ENCODE measurements around the gene HSD17B12. TPM values are rescaled to one million over a fixed set of nuclear protein-coding genes. Genes with fewer than 3 reads are reported as not detected.

HSD17B12 gene
- total RNA-seq (2021) (305 and 307 TPM in 2 replicates), Bru-seq, nascent RNA (percentile 99 among the genes with signal in this experiment), BruChase-seq, experiment 1, labeled RNA remaining after a 2-hour chase (percentile 98 among the genes with signal in this experiment), BruChase-seq, experiment 2, labeled RNA remaining after a 6-hour chase (percentile 99 among the genes with signal in this experiment)
- long read RNA-seq, transcript HSD17B12-213 (10 exons, 866 nt): minor isoform, 5 of 802 reads
- long read RNA-seq, transcript HSD17B12-201 (11 exons, 2,571 nt): major isoform, 700 of 802 reads
- long read RNA-seq, partial matches to known transcripts: 30 of 802 reads
- long read RNA-seq, other reads (novel, unspliced or antisense): 67 of 802 reads

DNA sequence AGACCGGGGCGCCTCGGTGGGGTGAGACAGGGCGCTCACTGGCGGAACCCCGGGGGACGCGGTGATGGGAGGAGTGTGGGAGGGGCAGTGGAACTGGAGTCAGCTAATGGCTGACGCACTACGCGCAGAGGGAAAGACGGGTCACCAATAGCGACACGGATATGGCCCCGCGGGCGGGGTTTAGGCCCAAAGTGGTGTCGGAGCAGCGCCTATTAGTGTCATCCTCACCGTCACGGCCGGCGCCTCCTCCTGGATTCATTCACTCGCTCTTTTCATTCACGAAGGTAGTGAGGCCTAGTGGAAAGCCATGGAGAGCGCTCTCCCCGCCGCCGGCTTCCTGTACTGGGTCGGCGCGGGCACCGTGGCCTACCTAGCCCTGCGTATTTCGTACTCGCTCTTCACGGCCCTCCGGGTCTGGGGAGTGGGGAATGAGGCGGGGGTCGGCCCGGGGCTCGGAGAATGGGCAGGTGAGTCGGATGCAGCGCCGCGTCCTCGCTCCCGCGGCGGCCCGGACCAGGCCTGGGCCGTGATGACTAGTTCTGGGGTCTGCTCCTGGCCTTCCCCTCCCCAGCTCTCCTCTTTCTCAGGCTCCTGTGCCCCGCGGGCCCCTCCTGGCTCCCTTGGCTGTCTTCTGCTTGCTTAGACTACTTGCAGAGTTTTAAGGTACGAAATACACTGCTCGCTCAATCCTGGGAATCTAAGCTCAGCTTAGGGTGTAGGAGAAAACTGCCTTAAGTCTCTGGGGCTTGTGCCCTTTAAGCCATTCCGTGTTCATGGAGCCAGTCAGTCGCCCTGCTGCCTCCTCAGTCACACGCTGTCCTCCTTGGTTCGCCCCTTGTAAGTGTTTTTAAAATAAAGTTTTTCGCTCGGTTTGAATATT is at the start of gene HSD17B12:
HSD17B12 (plus strand) TSS at position 218 of the 880 bp plus-strand sequence; CDS start at position 308, 90 bp downstream.
- peak within 1 kb of the TSS; percentile 62 for H3K4me3 ChIP-seq (ENCODE audit: low read depth, low read length, poor library complexity, severe bottlenecking)
- intact Hi-C loops (cut with micrococcal nuclease; ENCODE audit: unreplicated experiment): loop anchor here (2.0 to 5.0 kb wide), 2 partner anchors 103 to 130 kb away; no protein-coding TSS in a partner anchor
- ChIA-PET CTCF (interaction anchor here (0.6 to 1.2 kb wide), 7 partner anchors 44 to 386 kb away, joined by 3 to 6 read pairs (median 4); partner anchors contain the start of gene ACCS), POLR2A (ENCODE audit: low non-redundant PET) (interaction anchor here (0.6 to 1.0 kb wide), 4 partner anchors 56 to 145 kb away, joined by 3 to 6 read pairs (median 3); no protein-coding TSS in a partner anchor)
- TF ChIP-seq EZH2 (IDR thresholded peaks at IDR 0.05; ENCODE audit: borderline replicate concordance, low read depth, low read length, poor library complexity, severe bottlenecking): no peak
- TF ChIP-seq, protein P1, sequence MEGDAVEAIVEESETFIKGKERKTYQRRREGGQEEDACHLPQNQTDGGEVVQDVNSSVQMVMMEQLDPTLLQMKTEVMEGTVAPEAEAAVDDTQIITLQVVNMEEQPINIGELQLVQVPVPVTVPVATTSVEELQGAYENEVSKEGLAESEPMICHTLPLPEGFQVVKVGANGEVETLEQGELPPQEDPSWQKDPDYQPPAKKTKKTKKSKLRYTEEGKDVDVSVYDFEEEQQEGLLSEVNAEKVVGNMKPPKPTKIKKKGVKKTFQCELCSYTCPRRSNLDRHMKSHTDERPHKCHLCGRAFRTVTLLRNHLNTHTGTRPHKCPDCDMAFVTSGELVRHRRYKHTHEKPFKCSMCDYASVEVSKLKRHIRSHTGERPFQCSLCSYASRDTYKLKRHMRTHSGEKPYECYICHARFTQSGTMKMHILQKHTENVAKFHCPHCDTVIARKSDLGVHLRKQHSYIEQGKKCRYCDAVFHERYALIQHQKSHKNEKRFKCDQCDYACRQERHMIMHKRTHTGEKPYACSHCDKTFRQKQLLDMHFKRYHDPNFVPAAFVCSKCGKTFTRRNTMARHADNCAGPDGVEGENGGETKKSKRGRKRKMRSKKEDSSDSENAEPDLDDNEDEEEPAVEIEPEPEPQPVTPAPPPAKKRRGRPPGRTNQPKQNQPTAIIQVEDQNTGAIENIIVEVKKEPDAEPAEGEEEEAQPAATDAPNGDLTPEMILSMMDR (conservative IDR thresholded peaks at IDR 0.05; ENCODE audit: low read depth, low read length): 0 out of 2 replicates have a peak, but pooled peaks have one; percentile 31
- no TSS peak for BruUV-seq (replicated peaks)
- H3K27ac ChIP-seq (ENCODE audit: low read depth, low read length, poor library complexity, severe bottlenecking): peak within 1 kb of the TSS; percentile 93
- DNase-seq (ENCODE audit: low spot score): peak; percentile 100
- peaks cover 7% of the 10 kb centered on the region for H3K9me3 ChIP-seq (ENCODE audit: low read depth, low read length, poor library complexity, severe bottlenecking)
- H3K27me3 ChIP-seq (replicated peaks; ENCODE audit: insufficient read depth, low read depth, low read length, poor library complexity): no peaks in the 10 kb centered on the region
- peaks cover 37% of the 10 kb centered on the region for H3K4me1 ChIP-seq (ENCODE audit: insufficient read depth, low read length, poor library complexity, severe bottlenecking)
- H3K36me3 ChIP-seq (ENCODE audit: insufficient read depth, low read length, poor library complexity, severe bottlenecking): peaks cover 34% of the 10 kb centered on the region

DNA sequence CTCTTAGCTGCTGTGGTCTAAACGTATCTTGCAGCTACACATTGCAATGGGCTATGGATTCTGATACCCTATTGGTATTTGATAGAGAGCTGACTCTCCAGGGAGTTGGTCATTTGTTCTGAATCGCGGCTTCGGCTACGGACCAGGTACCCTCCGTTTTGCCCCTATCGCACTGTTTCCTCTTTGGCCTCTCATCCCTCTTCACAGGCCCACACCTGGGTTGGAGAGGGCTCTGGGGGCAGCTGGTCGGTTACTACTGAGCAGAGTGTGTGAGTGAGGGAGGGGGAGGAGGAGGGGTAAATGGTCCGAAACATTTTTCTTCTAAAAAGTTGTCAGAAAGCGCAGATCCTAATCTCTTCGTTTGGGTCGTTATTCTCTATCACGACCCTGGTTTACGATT is 48.8 kb upstream of the HSD17B12 start:
- ChIA-PET POLR2A (ENCODE audit: low non-redundant PET) (interaction anchor here (0.8 kb wide), 1 partner anchor 10 kb away, joined by 4 read pairs; no protein-coding TSS in a partner anchor), CTCF (no interaction called here)
- Histone ChIP-seq H3K27ac (ENCODE audit: low read depth, low read length, poor library complexity, severe bottlenecking) (no peak overlapping the region), H3K4me1 (ENCODE audit: insufficient read depth, low read length, poor library complexity, severe bottlenecking) (peaks cover 6% of the 10 kb centered on the region), H3K36me3 (ENCODE audit: insufficient read depth, low read length, poor library complexity, severe bottlenecking) (no peaks in the 10 kb centered on the region), H3K27me3 (replicated peaks; ENCODE audit: insufficient read depth, low read depth, low read length, poor library complexity) (peaks cover 96% of the 10 kb centered on the region), H3K9me3 (ENCODE audit: low read depth, low read length, poor library complexity, severe bottlenecking) (no peaks in the 10 kb centered on the region), H3K4me3 (ENCODE audit: low read depth, low read length, poor library complexity, severe bottlenecking) (no peak overlapping the region)
- TF ChIP-seq, protein P1 (conservative IDR thresholded peaks at IDR 0.05; ENCODE audit: low read depth, low read length): no peak
- no peak for TF ChIP-seq EZH2 (IDR thresholded peaks at IDR 0.05; ENCODE audit: borderline replicate concordance, low read depth, low read length, poor library complexity, severe bottlenecking)
- no TSS peak for BruUV-seq (replicated peaks)
- no peak for DNase-seq (ENCODE audit: low spot score)
- intact Hi-C loops (cut with micrococcal nuclease; ENCODE audit: unreplicated experiment): no loop called here

DNA sequence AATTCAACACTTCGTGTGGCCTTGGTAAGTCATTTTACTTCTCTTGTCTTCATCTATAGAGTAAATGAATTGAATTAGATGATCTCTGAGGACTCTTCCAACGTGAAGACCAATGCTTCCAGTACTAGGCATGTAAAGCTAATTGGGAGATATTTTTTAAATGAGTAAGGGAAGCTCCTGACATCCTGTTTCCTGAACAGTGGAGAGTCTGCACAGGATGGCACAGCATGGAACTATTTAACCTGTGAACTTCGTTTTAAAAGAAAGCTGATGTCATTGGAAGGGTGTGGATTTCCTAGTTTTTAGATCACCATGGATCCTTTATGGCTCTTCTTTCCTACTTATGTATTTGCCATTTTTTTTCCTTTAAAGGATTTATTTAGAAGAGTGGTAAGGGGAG is 48.4 kb upstream of the HSD17B12 start:
- no peaks in the 10 kb centered on the region for H3K36me3 ChIP-seq (ENCODE audit: insufficient read depth, low read length, poor library complexity, severe bottlenecking)
- CTCF ChIA-PET: interaction anchor here (0.6 kb wide), 1 partner anchor 48 kb away, joined by 3 read pairs; no protein-coding TSS in a partner anchor
- no peak overlapping the region for H3K4me3 ChIP-seq (ENCODE audit: low read depth, low read length, poor library complexity, severe bottlenecking)
- no TSS peak for BruUV-seq (replicated peaks)
- no peak overlapping the region for H3K27ac ChIP-seq (ENCODE audit: low read depth, low read length, poor library complexity, severe bottlenecking)
- intact Hi-C loops (cut with micrococcal nuclease; ENCODE audit: unreplicated experiment): no loop called here
- TF ChIP-seq, protein P1 (conservative IDR thresholded peaks at IDR 0.05; ENCODE audit: low read depth, low read length): no peak
- no peak for TF ChIP-seq EZH2 (IDR thresholded peaks at IDR 0.05; ENCODE audit: borderline replicate concordance, low read depth, low read length, poor library complexity, severe bottlenecking)
- H3K9me3 ChIP-seq (ENCODE audit: low read depth, low read length, poor library complexity, severe bottlenecking): no peaks in the 10 kb centered on the region
- POLR2A ChIA-PET (ENCODE audit: low non-redundant PET): interaction anchor here (0.5 kb wide), 1 partner anchor 13 kb away, joined by 3 read pairs; no protein-coding TSS in a partner anchor
- H3K4me1 ChIP-seq (ENCODE audit: insufficient read depth, low read length, poor library complexity, severe bottlenecking): peaks cover 6% of the 10 kb centered on the region
- DNase-seq (ENCODE audit: low spot score): peak; percentile 91
- H3K27me3 ChIP-seq (replicated peaks; ENCODE audit: insufficient read depth, low read depth, low read length, poor library complexity): peaks cover 96% of the 10 kb centered on the region
